ENCODE results near the gene LITAF. TPM values are rescaled to one million over a fixed set of nuclear protein-coding genes. Genes with fewer than 3 reads are reported as not detected.

Gene LITAF
- polyA plus RNA-seq, 1 donor from 2014 or later: 0.31 TPM

DNA sequence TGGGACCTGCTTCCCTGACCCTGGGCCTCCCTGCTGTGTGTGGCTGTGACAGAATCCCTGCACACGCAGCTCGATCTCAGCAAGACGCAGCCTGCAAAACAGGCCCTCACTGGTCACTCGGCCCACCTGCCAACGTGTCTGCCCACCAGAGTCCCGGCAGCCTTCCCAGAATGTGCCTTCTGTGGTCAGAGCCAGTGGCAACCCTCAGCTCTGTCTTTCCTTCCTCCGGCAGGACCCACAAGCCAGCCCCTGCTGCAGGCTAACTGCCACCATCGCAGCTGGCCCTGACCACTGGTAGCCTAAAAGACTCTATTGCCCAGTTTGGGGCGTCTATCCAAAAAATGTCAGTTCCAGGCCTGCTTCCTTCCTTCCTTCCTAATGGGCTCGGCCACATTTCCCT, 83.2 kb downstream of the LITAF start:
- no peaks in the 10 kb centered on the region for H3K27me3 ChIP-seq (ENCODE audit: insufficient read depth, low read depth, low read length)
- H3K9me2 ChIP-seq (ENCODE audit: insufficient read depth, low read length): no peaks in the 10 kb centered on the region
- no peak overlapping the region for H3K4me2 ChIP-seq (ENCODE audit: low read length)
- no peaks in the 10 kb centered on the region for H3K79me2 ChIP-seq (replicated peaks; ENCODE audit: insufficient read depth, low read length)
- H3F3A ChIP-seq (ENCODE audit: insufficient read depth, low read length, poor library complexity, severe bottlenecking): no peaks in the 10 kb centered on the region
- TF ChIP-seq RAD21 (conservative IDR thresholded peaks at IDR 0.05): no peak
- no peak for TF ChIP-seq POLR2AphosphoS5 (IDR thresholded peaks at IDR 0.05)
- TF ChIP-seq CTCF (IDR thresholded peaks at IDR 0.05; ENCODE audit: poor library complexity, severe bottlenecking): no peak
- TF ChIP-seq EP300 (conservative IDR thresholded peaks at IDR 0.05; ENCODE audit: poor library complexity, severe bottlenecking): no peak
- no peak for TF ChIP-seq EZH2 (IDR thresholded peaks at IDR 0.05; ENCODE audit: borderline replicate concordance, insufficient read depth, low read length, poor library complexity, severe bottlenecking)
- TF ChIP-seq SMC3 (conservative IDR thresholded peaks at IDR 0.05; ENCODE audit: poor library complexity): no peak
- no peak for TF ChIP-seq TAF1 (IDR thresholded peaks at IDR 0.05; ENCODE audit: low read depth)
- no peak for TF ChIP-seq REST (IDR thresholded peaks at IDR 0.05; ENCODE audit: borderline replicate concordance)
- no peak overlapping the region for H3K9ac ChIP-seq (ENCODE audit: low read length)
- H3K4me3 ChIP-seq (ENCODE audit: low read length): no peak overlapping the region
- H3K36me3 ChIP-seq (ENCODE audit: insufficient read depth, low read length): no peaks in the 10 kb centered on the region
- no peak overlapping the region for H3K27ac ChIP-seq (ENCODE audit: low read length)
- H2AFZ ChIP-seq (ENCODE audit: low read depth, low read length): no peak overlapping the region
- no peaks in the 10 kb centered on the region for H4K20me1 ChIP-seq (ENCODE audit: insufficient read depth)
- H3K9me3 ChIP-seq (ENCODE audit: low read length): no peaks in the 10 kb centered on the region

DNA sequence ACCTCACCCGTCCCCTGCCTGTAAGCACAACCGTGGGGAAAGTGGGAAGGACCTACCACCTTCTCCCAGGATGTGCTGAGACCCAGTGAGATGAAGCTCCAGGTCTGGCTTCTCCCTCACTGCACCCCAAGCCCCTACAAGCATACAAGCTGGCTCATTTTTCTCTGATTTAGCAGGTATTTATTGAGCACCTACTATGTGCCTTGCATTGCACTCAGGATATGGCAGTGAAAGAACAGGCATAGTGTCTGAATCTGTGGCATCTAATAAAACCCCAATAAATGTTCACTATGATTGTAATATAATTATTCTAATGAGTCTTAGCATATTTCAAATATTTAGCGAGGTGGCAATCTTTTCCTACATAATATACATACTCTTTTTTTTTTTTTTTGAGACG, 84.5 kb downstream of the LITAF start:
- no peak for TF ChIP-seq POLR2AphosphoS5 (IDR thresholded peaks at IDR 0.05)
- TF ChIP-seq RAD21 (conservative IDR thresholded peaks at IDR 0.05): no peak
- no peak for TF ChIP-seq EZH2 (IDR thresholded peaks at IDR 0.05; ENCODE audit: borderline replicate concordance, insufficient read depth, low read length, poor library complexity, severe bottlenecking)
- TF ChIP-seq SMC3 (conservative IDR thresholded peaks at IDR 0.05; ENCODE audit: poor library complexity): no peak
- no peak for TF ChIP-seq REST (IDR thresholded peaks at IDR 0.05; ENCODE audit: borderline replicate concordance)
- no peak for TF ChIP-seq MXI1 (conservative IDR thresholded peaks at IDR 0.05; ENCODE audit: poor library complexity, severe bottlenecking)
- no peak for TF ChIP-seq TAF1 (IDR thresholded peaks at IDR 0.05; ENCODE audit: low read depth)
- TF ChIP-seq CTCF (IDR thresholded peaks at IDR 0.05; ENCODE audit: poor library complexity, severe bottlenecking): no peak
- TF ChIP-seq EP300 (conservative IDR thresholded peaks at IDR 0.05; ENCODE audit: poor library complexity, severe bottlenecking): no peak
- Histone ChIP-seq H3K9me2 (ENCODE audit: insufficient read depth, low read length) (no peaks in the 10 kb centered on the region), H4K20me1 (ENCODE audit: insufficient read depth) (no peaks in the 10 kb centered on the region), H3F3A (ENCODE audit: insufficient read depth, low read length, poor library complexity, severe bottlenecking) (no peaks in the 10 kb centered on the region), H3K79me2 (replicated peaks; ENCODE audit: insufficient read depth, low read length) (no peaks in the 10 kb centered on the region), H3K4me2 (ENCODE audit: low read length) (no peak overlapping the region), H3K9me3 (ENCODE audit: low read length) (no peaks in the 10 kb centered on the region), H3K9ac (ENCODE audit: low read length) (no peak overlapping the region), H3K27ac (ENCODE audit: low read length) (no peak overlapping the region), H3K27me3 (ENCODE audit: insufficient read depth, low read depth, low read length) (no peaks in the 10 kb centered on the region), H3K36me3 (ENCODE audit: insufficient read depth, low read length) (no peaks in the 10 kb centered on the region), H3K4me3 (ENCODE audit: low read length) (no peak overlapping the region), H2AFZ (ENCODE audit: low read depth, low read length) (no peak overlapping the region)
